GM21515 (cell line): ENCODE results near the gene TBCB.
A peak's percentile ranks its signal among the peaks of the same experiment; 100 is the strongest.
"Not testable (repeated sequence)": the region's sequence is repeated elsewhere in the genome, so short reads cannot be mapped to it uniquely, and the experiment has no call there.

ENCODE experiments used
- ATAC-seq: cut with Tn5 transposase; IDR thresholded peaks from one replicate; pipeline ENCODE4 v1.9.1; 2021; ENCODE audit not compliant: unreplicated experiment

Gene TBCB

DNA sequence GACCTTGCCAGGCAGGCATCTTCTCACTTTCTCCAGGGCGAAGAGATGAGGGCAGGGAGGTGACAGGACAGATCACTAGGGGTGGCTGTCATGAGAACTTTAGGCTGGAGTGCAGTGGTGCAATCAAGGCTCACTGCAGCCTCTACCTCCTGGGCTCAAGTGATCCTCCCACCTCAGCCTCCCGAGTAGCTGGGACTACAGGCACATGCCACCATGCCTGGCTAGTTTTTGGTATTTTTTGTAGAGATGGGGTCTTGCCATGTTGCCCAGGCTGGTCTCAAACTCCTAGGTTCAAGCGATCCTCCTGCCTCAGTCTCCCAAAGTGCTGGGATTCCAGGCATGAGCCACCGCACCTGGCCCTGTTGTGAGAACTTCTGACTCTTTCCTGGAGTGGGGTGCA is 19.6 kb downstream of the TBCB start:
- not testable (repeated sequence) for ATAC-seq

DNA sequence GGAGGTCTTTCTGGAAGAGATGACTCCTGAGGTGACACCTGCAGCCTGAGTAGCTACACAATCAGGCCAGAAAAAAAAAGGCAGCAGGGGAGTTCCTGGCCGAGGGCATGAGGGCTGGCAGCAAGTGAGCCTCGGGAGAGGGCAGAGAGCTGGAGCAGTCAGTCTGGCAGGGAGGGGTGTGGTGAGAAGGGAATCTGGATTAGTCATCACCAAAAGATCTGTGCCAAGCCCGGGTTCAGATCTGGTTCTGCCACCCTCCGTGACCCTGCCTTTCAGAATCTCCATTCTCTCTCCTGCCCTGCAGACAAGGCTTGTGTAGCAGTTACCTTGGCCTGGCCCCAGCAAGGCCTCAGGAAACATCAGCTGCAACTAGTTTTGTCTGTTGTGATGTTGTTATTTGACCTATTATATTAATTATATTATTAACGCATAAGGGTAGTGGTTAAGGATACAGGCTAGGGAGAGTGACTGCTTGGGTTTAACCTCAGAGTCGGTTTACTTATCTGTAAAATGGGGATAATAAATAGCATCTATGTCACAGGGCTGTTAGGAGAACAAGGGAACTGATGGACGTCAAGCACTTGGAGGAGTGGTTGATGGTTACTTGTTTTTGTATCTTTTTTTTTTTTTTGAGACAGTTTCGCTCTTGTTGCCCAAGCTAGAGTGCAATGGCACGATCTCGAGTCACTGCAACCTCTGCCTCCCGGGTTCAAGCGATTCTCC is 21.9 kb downstream of the TBCB start:
- ATAC-seq = no peak

DNA sequence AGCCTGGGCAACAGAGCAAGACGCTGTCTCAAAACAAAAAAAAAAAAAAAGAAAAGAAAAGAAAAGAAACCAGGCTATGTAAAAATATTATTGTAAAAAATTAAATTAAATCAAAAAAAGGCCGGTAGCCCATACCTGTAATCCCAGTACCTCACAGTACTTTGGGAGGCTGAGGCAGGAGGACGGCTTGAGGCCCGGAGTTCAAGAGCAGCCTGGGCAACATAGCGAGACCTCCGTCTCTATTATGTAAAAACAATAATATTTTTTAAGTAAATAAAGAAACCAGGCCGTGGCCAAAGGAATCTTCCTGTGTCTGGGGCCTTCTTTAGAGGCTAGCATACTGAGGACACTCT is 23.8 kb downstream of the TBCB start:
- ATAC-seq = no peak

DNA sequence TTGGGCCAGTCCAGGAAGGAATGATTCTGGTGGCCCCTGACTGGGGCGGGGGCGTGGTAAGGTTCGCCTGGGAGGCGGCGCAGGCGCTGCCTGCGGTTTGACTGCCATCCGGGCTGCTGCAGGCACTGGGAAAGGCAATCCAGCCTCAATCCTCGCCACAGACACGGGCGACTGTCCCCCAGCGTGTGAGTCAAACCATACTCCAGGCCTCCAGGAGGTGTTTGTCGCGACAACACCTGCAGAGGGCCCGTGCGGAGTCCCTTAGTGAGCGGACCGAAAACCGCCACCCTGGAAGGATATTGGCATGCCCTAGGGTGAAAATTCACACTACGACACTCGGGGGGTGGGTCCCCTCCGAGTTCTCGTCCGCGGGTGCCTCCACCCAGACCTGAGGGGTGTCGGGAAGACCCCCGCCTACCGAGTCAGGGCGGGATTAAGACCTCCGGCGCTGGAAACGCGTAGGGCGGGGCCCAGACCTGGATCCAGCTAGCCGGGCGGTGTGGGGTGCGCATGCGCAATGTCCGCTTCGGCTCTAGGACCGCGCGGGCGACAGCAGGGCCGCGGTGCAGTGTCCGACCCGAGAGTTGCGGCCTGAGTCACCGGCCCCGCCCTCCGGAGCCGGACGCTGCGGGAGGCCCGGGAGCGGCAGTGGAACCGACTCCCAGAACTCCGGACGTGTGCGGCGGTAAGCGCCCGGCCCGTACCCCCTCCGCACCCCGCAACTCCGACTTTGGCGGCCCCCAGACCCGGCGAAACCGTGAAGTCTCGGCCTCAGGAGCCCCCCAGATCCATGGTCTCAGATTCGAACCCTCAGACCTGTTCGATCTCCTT is 24.4 kb downstream of the TBCB start, which contains the start of gene CAPNS1:
Gene CAPNS1 (plus strand): TSS at position 594 of the 831 bp plus-strand sequence. CDS start 946 bp downstream, outside the sequence.
- ATAC-seq = peak; percentile 74

DNA sequence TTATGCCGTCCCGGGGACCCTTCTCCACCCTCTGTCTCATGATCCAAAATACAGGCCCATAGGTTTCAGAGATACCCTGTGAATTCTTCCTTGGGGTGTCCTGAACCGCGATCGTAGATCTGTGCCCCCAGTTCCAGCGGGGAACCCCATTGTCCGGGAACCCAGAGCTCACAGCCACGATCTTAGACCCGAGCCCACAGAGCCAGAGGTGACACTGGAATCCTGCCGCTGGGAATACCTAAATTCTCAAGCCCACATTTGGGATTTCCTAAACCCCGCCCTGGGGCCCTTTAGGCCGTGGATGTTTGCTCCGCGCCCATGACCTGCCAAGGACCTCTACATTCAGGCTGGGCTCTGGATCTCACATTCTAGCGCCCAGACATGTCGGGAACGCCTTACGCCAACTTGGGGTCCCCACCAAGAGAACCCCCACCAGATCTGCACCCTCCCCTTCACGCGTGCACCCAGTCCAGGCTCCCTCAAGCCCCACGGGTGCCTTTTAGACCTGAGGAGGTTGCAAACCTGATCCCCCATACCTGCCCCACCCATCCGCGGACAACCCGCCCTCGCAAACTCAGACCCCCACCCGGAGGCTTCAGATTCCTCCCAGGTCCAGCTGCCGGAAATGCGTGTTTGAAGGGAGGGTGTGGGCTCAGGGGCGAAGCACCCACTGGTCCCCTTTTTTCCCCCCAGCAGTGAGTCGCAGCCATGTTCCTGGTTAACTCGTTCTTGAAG is 25.2 kb downstream of the TBCB start:
- ATAC-seq = no peak

DNA sequence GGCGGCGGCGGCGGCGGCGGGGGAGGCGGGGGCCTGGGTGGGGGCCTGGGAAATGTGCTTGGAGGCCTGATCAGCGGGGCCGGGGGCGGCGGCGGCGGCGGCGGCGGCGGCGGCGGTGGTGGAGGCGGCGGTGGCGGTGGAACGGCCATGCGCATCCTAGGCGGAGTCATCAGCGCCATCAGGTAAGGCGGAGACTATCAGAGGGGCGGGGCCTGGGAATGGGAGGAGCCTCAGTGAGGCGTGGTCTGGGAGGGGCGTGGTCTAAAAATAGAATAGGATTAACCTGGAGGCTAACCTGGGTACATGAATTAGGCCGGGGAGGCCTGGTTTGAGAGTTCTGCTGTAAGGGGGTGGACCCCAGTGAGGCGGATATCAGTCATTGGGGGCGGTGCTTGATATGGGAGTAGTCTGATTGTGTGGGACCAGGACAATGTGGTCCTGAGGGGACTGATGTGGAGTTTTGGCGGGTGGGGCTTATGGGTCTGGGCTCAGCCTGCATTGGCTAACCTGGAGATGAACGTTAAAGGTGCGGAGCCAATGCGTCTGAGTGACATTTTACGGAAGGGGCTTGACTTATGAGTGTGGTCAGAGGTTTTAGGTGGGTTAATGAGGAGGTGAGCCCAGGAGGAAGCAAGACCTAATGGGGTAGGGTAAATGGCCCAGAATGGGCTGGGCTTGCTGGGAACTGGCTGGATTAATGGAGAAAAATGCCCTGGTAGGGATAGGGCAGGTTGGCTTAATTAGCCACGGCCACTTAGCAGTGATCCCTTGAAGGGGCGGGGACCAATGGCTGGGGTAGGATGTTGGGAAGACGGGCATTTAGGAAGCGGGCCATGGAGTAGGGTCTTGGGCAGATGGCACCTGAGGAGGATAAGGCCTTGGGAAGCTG is 26.0 kb downstream of the TBCB start:
- ATAC-seq = peak; percentile 49

DNA sequence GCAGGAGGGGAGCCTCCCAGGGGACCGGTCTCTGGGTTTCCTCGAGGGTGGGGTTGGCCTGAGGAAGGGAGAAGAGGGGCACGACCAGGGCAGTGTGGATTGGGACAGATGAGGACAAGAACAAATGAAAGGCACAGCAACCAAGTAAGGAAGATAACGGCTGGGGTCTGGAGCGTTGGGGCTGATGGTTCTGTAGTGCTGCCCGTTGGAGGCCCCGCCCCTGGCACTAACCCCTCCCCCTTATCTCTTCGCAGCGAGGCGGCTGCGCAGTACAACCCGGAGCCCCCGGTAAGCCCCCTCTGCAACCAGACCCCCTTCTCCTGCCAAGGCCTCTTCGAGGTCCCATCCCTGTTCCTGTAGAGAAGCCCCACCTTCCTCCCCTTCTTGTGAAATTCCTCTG is 26.8 kb downstream of the TBCB start:
- no peak for ATAC-seq

DNA sequence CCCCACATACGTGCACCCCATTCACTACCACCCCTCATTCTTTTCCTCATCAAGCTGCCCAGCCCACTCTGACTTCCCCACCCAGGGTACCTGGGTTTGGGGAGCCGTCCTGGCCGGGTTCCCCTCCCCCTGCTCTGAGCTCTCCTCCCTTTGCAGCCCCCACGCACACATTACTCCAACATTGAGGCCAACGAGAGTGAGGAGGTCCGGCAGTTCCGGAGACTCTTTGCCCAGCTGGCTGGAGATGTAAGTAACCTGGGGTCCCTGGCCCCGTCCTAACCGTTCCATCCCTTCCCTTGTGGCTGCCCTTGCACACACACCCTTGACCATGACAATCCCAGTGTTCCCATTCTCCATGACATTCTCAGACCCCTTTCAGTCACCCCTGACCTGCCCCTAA is 27.2 kb downstream of the TBCB start:
- no peak for ATAC-seq

DNA sequence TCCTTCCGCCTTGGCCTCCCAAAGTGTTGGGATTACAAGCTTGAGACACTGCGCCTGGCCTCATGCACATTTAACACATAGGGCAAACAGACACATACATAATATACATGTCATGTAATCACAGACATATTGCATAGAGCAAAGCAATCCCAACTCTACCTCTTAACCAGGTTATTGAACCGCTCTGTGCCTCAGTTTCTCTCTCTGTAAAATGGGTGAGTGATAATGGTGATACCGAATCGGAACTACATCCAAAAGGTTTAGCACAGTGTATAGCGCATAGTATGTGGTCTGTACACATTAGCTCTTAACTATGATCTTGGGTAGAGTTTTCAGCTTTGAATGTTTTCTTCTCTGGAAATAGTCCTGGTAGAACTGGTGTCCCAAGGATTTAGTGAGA is 29.4 kb downstream of the TBCB start:
- ATAC-seq = no peak

DNA sequence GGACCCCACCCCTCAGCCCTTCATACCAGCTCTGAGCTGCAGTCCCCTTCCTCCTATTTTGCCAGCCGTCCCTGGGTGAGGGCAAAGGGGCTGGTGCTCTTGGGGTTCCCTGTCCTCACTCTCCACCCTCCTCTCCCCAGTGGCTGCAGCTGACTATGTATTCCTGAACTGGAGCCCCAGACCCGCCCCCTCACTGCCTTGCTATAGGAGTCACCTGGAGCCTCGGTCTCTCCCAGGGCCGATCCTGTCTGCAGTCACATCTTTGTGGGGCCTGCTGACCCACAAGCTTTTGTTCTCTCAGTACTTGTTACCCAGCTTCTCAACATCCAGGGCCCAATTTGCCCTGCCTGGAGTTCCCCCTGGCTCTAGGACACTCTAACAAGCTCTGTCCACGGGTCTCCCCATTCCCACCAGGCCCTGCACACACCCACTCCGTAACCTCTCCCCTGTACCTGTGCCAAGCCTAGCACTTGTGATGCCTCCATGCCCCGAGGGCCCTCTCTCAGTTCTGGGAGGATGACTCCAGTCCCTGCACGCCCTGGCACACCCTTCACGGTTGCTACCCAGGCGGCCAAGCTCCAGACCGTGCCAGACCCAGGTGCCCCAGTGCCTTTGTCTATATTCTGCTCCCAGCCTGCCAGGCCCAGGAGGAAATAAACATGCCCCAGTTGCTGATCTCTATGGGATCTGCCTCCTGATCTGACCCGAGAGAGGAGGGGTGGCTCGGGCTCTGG is 34.6 kb downstream of the TBCB start:
- ATAC-seq = no peak

DNA sequence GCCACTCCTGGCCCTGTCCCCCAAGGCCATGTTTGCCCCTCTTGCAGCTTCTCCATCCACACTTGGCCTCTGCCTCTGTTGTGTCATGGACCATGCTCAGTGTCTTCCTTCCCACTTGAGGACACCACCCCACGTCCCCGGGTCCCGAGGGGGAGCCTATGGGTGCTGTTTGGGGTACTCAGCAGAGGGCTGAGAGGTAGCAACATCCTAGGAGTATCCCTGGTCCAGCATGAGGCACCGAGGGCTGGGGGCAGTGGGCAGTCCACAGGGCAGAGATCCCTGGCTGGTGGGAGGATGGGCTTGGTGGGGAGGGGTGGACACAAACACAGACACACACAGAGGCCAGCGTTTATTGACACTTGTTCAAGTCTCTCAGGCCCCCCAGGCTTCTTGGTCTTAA is 35.3 kb downstream of the TBCB start:
- no peak for ATAC-seq

DNA sequence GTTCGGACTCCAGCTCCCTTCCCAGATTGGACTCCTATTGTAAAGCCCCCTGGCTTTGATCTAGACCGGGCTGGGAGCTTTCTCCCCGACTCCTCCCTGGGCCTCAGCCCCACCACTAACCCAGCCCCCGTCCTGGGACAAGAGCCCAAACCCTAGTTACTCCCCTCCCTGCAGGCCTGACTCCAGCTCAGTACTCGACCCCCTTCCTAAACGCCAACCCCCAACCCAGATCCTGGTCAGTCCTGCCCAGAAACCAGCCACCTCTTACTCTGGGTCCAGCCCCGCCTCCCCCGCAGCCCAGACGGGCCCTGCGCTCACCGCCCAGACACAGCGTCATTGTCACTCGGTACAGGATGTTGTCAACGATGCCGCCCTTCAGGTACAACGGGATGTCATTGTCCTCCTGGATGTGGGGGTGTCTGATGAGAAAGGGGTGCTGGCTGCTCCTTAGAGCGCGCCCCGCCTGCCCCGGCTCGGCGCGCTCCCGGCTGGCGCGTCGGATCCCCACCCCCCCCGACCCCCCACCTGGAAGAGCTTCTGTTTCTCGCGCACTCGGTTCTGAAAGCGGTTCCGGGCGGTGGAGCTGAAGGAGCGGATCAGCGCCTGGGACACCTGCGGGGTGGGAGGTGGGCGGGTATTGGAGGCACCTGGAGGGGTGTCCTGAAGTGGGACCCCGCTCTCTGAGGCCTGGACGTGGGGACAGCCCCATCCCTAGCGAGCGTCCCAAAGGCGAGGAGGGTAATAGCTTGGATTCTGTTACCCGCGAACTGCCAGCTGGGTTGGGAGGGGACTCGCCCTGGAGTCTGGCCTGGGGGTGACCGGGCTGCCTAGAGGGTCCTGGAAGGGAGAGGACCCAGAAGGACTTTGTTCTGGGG is 36.1 kb downstream of the TBCB start:
- ATAC-seq = no peak

DNA sequence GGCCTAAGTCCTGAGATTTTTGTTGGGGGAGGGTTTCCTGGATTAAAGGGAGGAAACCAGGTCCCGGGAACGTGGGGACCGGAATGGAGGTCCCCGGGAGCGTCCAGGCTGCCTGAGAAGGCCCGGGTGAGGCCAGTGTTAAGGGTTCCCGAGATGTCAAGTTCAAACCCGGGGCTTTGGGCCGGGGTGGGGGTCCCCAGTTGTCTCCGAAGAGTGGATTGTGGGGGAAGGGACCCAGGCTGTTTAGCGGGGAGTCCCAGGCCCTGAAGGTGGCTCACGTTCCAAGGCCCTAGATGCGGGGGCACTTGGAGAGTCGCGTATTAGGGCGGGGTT is 36.7 kb downstream of the TBCB start:
- ATAC-seq = no peak

DNA sequence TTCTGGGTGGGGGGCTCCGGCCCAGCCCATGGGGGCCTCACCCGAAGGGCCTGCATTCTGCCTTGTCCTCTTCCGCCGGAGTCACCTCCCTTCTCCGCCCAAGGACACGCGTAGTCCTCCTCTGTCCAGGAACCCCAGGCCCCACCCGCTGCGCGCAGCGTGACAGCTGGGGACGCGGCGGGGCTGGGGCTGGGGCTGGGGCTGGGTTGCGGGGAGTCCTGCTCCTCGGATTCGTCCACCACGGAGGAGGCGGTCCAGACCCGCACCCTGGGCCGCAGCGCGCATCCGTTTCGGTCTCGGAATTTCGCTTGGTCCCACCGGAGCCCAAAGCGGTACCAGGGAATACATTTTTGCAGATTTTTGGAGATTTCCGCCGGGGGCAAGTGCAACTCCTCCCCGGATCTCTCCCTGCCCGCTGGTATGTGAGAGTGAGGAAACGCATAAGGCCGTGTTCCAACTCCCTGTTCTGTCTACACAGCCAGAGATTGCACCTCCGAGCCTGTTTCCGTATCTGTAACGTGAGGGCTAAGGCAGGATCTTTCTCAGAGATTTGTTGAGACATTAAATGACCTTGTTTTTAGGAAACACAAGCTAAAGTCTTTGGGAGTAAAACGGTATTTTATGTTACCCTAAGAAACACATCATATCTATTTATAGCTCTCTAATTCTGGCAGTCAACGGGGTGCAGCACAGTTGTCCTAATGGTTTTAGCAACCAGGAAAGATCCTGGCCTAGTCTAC is 37.3 kb downstream of the TBCB start, which contains the start of gene COX7A1:
Gene COX7A1 (minus strand): TSS at position 96 of the 740 bp plus-strand sequence. CDS start 40 bp downstream, at position 56.
- no peak for ATAC-seq

DNA sequence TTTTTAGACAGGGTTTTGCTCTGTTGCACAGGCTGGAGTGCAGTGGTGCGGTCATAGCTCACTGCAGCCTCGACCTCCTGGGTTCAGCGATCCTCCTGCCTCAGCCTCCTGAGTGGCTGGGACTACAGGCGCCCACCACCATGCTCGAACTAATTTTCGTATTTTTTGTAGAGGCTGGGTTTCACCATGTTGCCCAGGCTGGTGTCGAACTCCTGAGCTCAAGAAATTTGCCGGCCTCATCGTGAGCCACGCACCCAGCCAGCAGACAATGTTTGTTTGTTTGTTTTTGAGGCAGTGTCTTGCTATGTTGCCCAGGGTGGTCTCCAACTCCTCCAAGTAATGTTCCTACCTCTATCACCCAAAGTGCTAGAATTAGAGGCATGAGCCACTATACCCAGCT is 37.9 kb downstream of the TBCB start:
- no peak for ATAC-seq

DNA sequence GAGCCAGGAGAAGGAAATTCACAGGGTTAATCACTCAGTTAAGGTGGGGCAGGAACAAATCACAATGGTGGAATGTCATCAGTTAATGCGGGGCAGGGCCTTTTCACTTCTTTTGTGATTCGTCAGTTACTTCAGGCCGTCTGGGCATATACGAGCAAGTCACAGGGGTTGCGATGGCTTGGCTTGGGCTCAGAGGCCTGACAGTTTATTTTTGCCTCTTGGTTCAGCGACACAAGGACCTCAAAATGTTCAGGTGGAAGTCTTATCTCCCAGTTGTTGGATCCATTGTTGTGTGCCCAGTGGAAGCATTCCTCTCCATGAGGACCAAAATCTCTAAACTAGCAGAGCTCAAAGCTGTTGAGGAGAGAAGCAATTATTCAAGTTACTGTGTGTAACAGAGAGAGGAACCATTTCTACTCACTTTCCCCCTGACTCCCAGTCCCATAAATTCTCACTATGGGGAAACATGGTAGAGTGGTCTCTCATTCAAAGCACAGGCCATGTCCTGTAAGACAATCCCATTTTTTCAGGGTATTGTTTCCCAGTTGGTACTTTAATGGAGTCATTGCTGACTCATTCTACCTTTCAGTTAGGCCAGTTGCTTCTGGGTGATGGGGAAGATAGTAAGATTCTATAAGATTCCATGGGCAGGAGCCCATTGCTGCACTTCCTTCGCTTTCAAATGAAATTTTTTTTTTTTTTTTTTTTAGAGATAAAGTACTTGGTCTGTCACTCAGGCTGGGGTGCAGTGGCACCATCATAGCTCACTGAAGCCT is 45.7 kb downstream of the TBCB start:
- no peak for ATAC-seq

DNA sequence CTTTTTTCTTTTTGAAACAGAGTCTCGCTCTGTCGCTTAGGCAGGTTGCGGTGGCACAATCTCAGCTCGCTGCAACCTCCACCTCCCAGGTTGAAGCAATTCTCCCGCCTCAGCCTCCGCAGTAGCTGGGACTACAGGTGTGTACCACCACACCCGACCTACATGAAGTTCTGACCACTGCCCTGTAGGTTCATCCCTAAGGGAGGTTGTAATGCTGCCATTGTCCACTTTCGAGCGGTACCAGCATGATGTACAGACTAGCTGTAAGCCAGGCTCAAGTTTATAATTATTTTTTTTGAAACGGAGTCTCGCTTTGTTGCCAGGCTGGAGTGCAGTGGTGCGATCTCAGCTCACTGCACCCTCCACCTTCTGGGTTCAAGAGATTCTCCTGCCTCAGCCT is 48.5 kb downstream of the TBCB start:
- ATAC-seq = no peak
